SHP77 (cell line): ENCODE measurements around the gene RS1.

Experiments
- DNase-seq, 2 experiments: peaks; one replicate each; lab custom pipeline; 2025; lab: John Stamatoyannopoulos, UW

The RS1 gene

DNA sequence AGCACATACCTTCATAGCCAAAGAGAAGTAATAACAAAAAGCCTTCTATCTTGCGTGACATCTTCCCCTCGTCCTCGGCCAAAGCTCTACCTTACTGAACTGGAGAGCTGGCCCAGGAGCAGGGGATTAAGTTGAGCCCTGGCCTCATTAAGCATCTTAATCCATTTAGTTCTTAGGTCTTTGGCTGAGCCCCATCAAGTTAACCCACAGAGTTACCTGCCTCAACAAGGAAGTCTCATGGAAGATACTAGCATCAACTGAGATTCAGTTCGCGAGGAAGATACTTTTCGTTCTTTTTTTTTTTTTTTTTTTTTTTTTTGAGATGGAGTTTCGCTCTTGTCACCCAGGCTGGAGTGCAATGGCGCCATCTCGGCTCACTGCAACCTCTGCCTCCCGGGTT is at the start of gene RS1:
TSS of gene RS1 (minus strand) at position 101 of the 400 bp plus-strand sequence. CDS start at position 61, 40 bp downstream.
- DNase-seq: no peak

DNA sequence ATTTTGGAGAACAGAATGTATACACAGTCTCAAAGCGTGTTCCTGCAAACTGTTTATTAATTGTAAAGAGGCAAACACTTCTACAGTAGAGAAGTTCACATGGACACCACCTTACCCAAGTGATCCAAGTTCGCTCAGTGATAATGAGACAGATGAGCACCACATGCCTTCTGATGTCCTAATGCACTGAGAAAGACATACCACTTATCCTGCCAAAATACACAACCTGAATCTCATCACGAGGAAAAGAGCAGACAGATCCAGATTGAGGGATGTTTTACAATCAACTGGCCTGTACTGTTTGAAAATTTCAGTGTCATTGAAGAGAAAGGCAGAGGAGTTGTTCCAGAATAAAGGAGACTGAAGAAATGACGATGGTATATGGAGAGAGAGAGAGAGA is 47.9 kb upstream of the RS1 start:
- no peak for DNase-seq

DNA sequence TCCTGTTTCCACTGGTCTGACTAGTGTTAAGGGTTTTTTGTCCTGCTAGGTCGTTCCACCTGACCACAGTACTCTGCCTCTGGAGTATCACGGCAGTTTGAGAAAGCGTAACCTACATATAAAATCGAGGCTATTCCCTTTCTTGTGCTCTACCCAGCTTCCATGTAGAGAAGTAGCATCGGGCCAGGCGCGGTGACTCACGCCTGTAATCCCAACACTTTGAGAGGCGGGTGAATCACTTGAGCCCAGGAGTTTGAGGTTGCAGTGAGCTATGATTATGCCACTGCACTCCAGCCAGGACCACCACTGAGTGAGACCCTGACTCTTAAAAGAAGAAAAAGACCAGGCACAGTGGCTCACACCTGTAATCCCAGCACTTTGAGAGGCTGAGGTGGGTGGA is 43.0 kb upstream of the RS1 start:
- DNase-seq: no peak

DNA sequence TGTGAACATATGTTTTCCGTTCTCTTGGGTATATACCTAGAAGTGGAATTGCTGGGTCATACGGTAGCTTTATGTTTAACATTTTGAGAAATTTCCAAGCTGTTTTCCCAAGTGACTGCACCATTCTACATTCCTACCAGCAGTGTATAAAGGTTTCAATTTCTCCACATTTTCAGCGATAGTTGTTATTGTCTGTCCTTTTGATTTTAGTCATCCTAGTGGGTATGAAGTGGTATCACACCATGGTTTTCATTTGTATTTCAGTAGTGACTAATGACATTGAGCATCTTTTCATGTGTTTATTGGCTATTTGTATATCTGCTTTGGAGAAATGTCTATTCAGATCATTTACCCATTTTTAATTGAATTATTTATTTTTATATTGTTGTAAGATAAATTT is 37.9 kb upstream of the RS1 start:
- DNase-seq: no peak

DNA sequence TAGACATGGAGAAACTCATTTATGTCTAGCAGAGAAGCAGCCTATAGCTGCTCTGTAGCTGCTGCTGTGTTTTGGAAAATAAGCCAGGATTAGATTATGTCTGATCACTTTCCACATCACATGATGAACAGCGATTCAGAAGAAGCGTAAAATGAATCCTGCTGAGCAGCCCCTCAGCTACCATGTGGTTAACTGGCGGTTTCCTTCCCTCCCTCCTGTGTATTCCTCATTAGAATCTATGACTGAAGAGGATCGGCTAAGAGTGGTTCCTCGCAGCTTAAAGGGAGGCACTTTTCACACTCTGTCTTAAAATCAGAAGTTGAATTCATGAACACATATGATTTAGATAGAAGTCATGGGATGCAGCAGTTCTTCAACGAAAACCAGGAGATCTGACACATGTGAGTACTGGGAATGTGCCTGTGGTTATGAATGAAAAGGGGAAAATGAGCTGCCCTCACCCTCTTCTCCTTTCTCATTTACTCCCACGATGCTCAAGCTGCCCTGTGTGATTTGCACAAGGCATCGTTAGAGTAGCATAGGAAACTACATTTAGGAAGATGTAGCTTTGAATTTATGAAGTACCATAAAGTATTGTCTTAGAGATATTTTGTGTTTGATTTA is 35.6 kb upstream of the RS1 start, which contains the start of gene PPEF1:
TSS of gene PPEF1 (plus strand) at position 220 of the 624 bp plus-strand sequence. CDS start at position 356, 136 bp downstream.
- DNase-seq: no peak

DNA sequence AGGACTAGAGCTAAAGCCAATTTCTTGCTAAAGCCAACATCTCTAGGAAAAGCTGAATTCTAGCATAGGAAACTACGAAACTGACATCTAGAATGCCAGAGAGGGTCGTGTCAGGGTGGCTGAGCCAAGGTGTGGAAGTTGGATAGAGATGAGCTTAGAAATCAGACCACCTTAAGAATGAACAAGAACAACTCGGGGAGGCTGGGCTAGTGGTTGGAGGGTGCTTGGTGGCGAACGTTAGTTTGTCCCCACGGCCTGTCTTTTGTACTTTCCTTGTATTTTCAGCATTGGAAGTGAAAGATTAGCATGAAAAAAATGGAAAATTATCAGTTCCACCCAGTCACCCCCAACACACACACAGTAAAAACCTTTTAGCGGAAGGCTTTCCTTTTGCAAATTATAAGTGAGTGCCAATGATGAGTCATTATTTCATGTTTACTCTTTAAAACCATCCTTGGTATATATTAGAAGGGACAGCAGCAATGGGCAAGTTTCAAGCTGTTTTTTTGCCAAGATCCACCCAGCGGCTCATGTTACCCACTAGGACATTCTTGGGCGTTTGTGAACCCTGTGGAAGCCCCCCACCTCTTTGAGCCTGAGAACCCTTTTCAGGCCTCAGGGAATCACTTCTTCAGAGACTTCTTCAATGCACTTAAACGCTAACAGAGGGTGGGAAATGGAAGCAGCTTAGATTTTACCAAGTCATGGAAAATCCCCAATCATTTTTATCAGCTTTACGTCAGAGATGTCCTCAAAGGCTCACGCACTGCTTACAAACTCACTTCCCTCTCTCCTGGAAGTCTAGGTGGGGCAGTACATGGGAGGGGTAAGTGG is 30.7 kb upstream of the RS1 start:
- no peak for DNase-seq

DNA sequence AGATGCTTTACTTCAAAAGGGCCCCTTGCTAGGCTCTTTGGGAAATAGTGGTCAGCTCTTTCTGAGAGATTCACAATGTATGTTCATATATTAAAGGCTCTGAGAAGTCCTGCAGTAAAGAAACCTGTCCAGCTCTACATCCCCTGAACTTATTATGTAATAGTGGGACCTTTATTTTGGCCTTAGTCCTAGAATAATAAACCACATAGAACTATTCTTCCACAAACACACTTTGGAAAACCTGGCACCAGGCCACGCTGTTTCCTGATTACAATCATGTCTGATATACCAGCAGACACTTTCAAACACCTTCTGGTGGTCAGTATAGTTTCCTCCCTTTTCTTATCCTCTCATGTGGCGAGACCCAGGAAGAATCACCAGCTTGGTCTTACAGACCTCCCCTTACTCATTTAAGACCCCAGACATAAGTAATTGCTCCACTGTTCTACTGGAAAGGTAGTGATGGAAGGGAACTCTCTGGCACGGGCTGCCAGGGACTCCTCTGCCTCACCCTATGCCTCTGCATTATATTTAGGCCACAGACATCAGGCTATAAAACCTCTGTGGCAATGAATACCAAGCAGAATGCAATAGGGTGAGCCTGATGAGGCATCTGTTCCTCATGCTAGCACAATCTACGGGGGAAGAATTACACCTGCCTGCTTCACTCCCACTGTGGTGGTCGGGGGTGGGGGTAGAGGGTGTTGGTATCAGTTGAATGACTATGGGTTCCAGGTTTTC is 29.9 kb upstream of the RS1 start:
- DNase-seq: no peak

DNA sequence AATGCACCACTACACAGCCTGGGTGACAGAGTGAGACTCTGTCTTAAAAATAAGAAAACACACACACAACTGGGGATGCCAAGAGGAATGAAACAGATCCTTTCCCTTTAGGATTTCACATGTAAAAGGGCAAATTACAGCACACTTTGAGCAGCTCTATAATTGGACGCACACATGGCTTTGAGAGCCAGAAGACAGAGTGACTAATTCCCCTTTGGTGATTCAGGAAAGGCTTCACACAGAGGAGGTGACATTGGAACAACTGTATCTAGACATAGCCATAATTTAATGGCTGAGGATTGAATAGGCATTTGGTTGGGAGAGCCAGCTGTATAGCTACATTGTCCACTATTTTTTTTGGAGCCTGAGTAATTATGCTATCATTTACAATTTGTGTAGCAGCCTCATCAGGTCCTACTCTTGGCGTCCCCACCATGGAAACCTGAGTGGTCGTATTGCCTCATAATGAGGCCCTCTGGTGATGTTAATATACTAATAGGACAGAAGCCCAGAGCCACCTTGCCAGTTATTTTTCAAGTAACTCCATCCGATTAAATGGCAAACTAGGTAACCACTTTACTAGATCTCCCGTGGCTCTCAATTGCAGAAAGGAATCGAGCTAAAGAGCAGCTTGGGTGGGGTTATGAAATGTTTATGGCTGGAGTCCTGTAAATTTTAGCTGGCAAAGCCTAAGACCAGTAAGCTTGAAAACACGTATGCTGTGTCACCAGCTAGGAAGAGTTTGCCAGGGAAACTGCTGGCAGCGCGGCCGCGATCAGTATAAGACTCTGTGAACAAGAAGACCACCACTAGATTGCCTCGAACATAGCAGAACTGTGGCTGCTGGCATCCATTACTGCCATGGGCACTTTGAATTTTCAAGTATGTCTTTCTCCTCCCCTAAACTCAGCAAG is 27.1 kb upstream of the RS1 start:
- DNase-seq: no peak

DNA sequence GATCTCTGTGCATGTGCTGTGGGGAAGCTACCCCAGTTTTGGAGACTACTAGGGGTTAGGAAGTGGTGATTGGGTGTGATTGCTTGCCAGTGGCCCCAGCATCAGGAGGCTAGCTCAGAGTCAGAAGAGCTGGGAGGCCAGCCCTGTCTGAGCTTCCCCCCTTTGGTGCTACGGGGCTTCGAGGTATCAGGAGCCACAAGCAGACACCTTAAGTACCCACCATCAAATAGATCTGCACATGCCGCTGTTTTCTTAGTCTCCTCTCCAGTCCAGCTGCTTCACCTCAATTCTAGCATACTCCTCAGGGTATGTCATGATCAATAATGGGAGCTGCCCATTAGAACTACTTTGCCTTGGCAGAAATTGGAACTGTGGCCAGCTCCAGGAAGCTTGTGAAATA is 24.7 kb upstream of the RS1 start:
- no peak for DNase-seq

DNA sequence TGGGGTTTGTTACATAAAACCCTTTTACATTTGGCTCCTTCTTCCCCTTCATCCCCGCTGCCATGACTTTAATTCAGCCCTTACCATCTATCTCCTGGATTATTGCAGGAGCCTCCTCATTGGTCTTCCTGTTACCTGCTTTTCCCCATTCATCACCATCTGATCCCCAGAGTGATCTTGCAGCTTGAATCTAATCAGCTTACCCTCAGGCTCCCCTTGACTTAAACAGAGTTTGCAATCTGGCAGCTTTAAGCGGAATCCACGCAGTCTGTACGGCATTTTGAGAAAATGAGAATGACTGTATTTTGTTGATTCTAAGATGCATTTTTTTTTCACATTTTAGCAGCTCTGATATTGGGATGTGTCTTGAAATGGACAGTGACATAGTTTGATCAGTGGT is 20.6 kb upstream of the RS1 start:
- no peak for DNase-seq

DNA sequence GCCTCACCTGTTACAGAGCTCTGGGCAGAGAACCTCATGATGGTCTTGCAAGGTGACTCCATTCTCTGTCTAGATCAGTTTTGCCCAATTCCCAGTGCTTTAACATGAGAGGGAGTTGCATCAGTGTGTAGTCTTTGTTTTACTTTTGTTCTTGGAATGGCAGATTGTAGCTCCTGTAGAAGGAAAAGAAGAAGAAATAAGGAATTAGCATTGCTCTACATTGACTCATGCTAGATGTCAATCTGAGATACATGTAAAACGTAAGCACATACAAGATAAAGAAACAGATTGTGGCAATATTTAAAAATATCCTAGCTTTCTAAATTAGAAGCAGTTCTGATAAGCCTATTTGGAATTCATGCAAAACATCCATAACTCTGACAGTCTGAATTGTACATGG is 19.5 kb upstream of the RS1 start:
- no peak for DNase-seq

DNA sequence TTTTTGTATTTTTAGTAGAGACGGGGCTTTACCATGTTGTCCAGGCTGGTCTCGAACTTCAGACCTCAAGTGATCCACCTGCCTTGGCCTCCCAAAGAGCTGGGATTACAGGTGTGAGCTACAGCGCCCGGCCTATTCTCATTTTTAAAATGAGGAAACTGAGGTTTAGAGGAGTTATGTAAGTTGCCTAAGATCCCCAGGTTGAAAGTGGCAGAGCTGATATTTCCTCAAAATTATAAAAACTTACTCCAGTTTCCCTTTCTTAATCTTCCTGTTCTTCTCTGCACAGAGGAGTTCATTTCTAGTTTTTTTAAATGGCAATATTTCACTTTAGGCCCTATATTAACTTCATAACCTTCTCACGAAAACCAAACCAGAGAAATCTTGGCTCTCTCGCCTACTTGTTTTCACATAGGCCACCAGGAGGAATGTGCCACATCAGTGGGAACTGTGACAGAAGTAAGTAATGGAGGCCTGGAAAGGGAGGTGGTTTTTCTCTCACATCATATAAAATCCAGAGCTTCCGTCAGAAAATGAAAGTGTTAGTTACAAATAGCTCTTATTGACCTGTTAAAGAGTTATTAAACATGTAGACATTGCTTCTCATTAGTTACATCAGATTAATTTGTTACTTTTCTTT is 16.1 kb upstream of the RS1 start:
- no peak for DNase-seq

DNA sequence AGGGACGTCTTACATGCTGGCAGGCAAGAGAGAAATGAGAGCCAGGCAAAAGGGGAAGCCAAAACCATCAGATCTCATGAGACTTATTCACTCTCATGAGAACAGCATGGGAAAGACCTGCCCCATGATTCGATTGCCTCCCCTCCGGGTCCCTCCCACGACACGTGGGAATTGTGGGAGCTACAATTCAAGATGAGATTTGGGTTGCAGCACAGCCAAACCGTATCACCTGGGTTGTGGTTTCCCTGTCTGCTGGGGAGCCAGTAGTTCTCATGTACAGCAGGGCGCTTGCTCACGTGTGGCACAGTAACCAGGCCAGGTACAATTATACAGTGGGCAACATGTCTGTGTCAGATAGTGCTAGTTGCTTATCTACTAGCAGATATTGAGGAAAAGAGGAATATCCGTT is 11.1 kb upstream of the RS1 start:
- no peak for DNase-seq

DNA sequence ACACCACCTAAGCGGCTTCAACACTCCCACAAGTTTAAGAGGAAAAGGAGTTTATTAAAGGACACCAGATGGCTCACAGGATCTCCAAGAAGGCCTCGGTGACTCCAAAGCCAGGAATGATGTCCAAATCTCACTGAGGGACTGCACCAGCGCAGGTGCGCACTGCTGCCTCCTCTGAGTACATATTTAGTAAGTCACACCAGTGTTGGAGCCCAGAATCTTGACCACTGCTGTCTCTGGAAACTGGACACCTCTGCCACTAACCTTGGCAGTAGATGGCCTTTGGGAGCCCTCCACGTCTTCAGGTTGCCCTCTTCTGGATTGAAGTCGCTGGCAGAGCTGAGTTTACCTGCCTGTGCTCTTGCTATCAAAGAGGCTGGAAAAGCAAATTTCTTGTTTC is 10.1 kb upstream of the RS1 start:
- DNase-seq: no peak

DNA sequence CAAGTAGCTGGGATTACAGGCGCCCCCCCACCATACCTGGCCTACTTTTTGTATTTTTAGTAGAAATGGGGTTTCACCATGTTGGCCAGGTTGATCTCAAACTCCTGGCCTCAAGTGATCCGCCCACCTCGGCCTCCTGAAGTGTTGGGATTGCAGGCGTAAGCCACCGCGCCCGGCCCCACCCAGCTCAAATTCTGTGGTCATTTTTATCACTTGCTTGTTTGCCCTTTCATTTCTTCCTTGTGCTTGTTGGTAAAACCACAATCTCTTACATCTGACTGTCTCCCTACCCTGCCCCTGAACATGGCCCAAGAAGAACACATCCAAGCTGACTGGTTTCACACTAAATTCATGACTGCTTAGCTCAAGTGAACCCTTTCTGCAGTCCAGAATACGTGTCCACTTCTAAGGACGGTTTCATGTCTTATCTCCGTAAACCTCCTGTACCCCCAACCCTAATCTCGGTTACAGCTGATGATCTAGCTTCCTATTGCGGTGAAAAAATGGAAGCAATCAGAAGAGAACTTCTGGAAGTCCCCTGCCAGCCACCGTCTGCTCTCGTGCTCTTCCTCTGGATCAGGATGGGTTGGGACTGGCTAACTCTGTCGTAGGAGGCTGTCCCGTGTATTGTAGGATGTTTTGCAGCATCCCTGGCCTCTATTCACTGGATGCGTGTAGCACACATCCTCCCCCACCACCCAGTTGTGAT is 5.4 kb upstream of the RS1 start:
- no peak for DNase-seq

DNA sequence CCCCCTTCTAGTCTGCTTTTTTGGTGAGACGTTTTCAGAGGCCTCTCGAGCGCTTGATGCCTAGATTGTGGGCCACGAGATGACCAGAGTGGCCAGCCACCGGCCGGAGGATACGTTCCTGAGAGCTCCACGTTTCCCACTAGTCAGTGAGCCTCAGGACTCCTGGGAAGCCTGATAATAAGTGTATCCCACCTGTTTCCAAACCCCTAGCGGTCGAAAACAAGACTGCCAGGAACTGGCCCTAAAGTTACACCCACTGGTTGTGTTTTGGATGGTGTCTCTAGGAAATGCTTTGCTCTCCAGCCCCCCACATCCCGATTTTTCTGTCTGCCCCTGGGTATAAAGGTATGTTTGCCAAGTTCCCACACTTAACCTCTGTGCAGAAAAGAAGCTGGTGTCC is 4.6 kb upstream of the RS1 start:
- no peak for DNase-seq

DNA sequence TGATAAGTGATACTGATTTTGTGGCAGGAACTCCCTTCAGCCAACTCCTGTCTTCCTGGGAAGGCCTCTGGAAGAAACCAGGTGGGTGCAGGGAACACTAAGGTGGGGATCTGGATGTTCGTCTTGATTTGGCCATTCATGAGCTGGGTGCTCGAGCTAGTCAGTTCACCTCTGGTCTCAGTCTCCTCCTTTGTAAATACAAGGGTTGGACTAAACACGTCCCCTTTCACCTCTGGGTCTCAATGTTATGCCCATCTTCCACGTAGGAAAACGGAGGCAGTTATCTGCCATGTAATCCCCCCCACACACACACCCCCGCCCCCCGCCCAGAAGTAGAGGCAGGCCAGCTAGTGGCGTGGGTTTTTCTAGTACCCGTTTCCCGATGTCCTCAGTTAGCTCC is 4.1 kb upstream of the RS1 start:
- DNase-seq: no peak

DNA sequence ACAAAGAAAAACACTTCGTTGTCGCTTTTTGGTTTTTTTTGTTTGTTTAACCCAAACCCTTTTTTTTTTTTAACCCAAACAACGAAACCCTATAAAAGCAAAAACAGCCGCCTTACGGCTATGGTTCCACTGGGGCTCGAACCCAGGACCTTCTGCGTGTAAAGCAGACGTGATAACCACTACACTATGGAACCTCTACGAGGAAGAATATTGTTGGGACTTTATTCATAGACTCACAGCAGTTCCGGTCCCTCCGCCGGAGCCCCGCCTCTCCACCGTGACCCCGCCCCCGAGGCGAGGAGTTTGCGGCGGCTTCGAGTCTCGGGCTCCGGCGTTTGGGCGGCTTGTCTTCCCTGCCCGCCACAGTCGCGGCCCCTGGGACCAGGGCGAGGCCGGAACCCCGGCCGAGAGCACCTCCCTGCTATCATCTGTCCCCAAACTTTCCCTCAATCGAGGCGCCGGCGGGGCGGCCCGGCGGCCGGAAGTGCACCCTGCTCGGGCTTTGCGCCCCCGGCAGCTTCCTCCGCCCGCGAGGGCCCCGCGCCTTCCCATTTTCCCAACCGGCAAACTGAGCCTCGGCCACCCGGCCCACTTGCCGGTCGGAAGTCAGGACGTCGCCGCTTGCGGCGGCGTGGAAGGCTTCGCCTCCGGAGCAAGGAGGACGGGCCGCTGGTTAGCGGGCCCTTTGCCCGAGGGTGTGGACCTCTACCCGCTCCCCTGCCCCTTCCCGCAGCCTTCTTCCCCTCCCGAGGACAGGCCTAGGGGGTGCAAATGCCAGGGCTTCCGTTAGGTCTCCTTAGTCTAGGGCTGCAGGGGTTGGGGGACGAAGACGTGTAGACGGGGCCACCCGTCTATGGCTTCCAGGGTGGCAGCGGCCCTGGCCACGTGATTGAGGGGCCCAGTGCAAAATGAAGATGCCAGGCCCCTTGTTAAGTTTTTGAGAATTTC is 3.2 kb upstream of the RS1 start:
- DNase-seq: peak; percentile 11 to 48

DNA sequence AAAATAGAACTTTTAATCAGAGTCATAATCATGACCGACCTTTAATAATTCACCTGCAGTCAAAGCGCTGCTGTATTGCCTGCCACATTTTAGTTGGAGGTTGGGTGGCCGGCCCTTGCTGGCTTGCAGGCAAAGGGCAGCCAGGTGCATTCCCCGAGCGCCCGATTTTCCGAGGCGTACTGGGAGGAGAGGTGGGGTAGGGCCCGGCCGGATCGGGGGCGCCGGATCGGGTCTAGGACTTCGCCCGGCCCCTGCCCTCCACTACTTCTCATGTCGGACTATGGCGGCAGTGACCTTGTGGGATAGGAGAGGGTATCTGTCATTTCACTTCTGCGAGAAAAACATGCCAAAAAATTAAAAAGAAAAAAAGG is 2.5 kb upstream of the RS1 start:
- DNase-seq: no peak
